CD4-positive, CD25-positive, alpha-beta regulatory T cell (primary cell): ENCODE measurements around the gene LPXN. TPM values are rescaled to one million over a fixed set of nuclear protein-coding genes. Genes with fewer than 3 reads are reported as not detected.

Source experiments
- ATAC-seq, 2 donors: fragments of 150-1000 bp; cut with Tn5 transposase; one replicate each; pipeline ENCODE4 v1.10.0; 2021; ENCODE audit warnings: low read depth in 2 of 2, moderate number of reproducible peaks in 2 of 2, moderate library complexity in 1 of 2
- DNase-seq, 3 donors: peaks; one replicate each; pipeline versions ENCODE4 v3.0.0 to v3.0.0-alpha.2; 2012 to 2022; ENCODE audit warnings: mixed read lengths in 1 of 3
- H3K27ac ChIP-seq: one replicate; pipeline ENCODE4 v1.7.0; 2013; ENCODE audit warnings: mild to moderate bottlenecking, low read length; ENCODE audit not compliant: insufficient read depth, poor library complexity, severe bottlenecking
- H3K27me3 ChIP-seq: one replicate; pipeline ENCODE4 v1.7.0; 2013; ENCODE audit warnings: low read length; ENCODE audit not compliant: control insufficient read depth, insufficient read depth
- H3K36me3 ChIP-seq: one replicate; pipeline ENCODE4 v1.7.0; 2013; ENCODE audit warnings: mild to moderate bottlenecking, low read length, moderate library complexity; ENCODE audit not compliant: control insufficient read depth, insufficient read depth
- H3K4me1 ChIP-seq: 2 replicates; pipeline ENCODE4 v1.7.0; 2013; ENCODE audit warnings: mild to moderate bottlenecking, low read length; ENCODE audit not compliant: insufficient read depth, control insufficient read depth, poor library complexity, severe bottlenecking
- H3K4me3 ChIP-seq: one replicate; pipeline ENCODE4 v1.7.0; 2013; ENCODE audit warnings: low read depth, mild to moderate bottlenecking, low read length, moderate library complexity
- H3K9me3 ChIP-seq, 2 experiments: 1 replicate in 1 of 2; 2 replicates in 1 of 2; pipeline ENCODE4 v1.7.0; 2013; ENCODE audit warnings: low read length in 2 of 2, mild to moderate bottlenecking in 1 of 2, moderate library complexity in 1 of 2; ENCODE audit not compliant: control insufficient read depth in 2 of 2
- H3K27ac Mint-ChIP-seq, 3 donors: one replicate each; pipeline ENCODE4 v1.8.0; 2020 to 2022; ENCODE audit warnings: mild to moderate bottlenecking in 3 of 3, mixed read lengths in 3 of 3, moderate library complexity in 2 of 3
- H3K27me3 Mint-ChIP-seq: one replicate; pipeline ENCODE4 v1.8.0; 2022; ENCODE audit warnings: mild to moderate bottlenecking, mixed read lengths
- H3K36me3 Mint-ChIP-seq: one replicate; pipeline ENCODE4 v1.8.0; 2020; ENCODE audit warnings: mixed read lengths
- H3K4me1 Mint-ChIP-seq, 4 donors: one replicate each; pipeline ENCODE4 v1.8.0; 2020 to 2022; ENCODE audit warnings: mixed read lengths in 4 of 4, mild to moderate bottlenecking in 1 of 4
- H3K4me3 Mint-ChIP-seq, 4 donors: one replicate each; pipeline ENCODE4 v1.8.0; 2020 to 2022; ENCODE audit warnings: mild to moderate bottlenecking in 4 of 4, mixed read lengths in 4 of 4, moderate library complexity in 3 of 4
- H3K9me3 Mint-ChIP-seq, 7 donors: one replicate each; pipeline ENCODE4 v1.8.0; 2020 to 2022; ENCODE audit warnings: mixed read lengths in 7 of 7, mild to moderate bottlenecking in 3 of 7, moderate library complexity in 2 of 7
- polyA plus RNA-seq, 4 donors: library from polyadenylated mRNA; unstranded; fragments of 300-500 nt; fragmentation: Illumina TruSeq; gene quantifications; one replicate each; pipeline ENCODE4 v1.2.3, GENCODE V29; 2021
- total RNA-seq: library from RNA; stranded (reverse); gene quantifications from one replicate; pipeline ENCODE4 v1.2.3, GENCODE V29; 2022

The LPXN gene
- total and polyA plus RNA-seq, 5 donors from 2014 or later = 101 to 314 (median 263) TPM

DNA sequence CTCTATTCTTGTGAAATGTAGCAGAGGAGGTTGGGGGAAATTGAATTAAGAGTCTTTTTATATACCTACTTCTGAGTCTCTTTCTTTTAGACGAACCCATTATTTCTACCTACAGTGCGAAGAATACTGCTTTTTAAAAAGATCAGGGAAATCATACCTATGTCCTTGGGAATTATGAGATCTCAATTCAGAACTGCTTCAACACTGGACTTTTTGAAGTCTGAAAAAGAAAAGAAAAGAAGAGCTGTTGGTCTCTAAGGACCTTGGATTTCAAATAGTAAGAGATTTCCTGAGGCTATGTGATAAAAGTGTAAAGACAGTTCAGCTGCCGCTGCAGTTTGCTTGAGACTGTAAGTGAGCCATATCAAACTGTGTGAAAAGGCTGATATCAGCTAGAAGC lies 64.0 kb downstream of the LPXN start:
- no peak overlapping the region for H3K4me3 Mint-ChIP-seq
- H3K9me3 ChIP-seq = no peaks in the 10 kb centered on the region
- peaks cover 0 to 3% (median 0%) of the 10 kb centered on the region in 4 donors for H3K4me1 Mint-ChIP-seq
- no peaks in the 10 kb centered on the region for H3K9me3 Mint-ChIP-seq
- no peaks in the 10 kb centered on the region for H3K27me3 ChIP-seq
- peaks cover 13% of the 10 kb centered on the region for H3K36me3 Mint-ChIP-seq
- no peak overlapping the region for H3K4me3 ChIP-seq
- H3K36me3 ChIP-seq = no peaks in the 10 kb centered on the region
- H3K27ac ChIP-seq = no peak overlapping the region
- DNase-seq (no peak), ATAC-seq (no peak)
- no peaks in the 10 kb centered on the region for H3K4me1 ChIP-seq
- no peaks in the 10 kb centered on the region for H3K27me3 Mint-ChIP-seq
- H3K27ac Mint-ChIP-seq = no peak overlapping the region

DNA sequence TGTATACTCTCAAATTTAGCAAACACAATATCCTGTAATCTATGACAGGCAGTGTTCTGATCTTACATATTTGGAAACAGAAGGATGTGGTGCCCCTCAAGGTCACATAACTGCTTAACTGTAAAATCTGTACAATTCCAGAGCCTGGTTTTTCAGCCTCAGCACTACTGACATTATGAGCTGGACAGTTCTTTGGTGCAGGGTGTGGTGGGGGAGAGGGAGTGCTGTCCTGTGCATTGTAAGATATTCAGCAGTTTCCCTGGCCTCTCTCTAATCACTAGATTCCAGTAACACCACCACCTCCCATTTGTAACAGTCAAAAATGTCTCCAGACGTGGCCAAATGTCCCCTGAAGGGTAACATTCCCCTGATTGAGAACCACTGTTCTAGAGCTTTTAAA lies 65.9 kb downstream of the LPXN start:
- Histone ChIP-seq H3K4me1 (no peaks in the 10 kb centered on the region), H3K9me3 (no peaks in the 10 kb centered on the region), H3K4me3 (no peak overlapping the region), H3K36me3 (no peaks in the 10 kb centered on the region), H3K27me3 (no peaks in the 10 kb centered on the region), H3K27ac (no peak overlapping the region)
- H3K9me3 Mint-ChIP-seq = no peaks in the 10 kb centered on the region
- H3K36me3 Mint-ChIP-seq = peaks cover 18% of the 10 kb centered on the region
- no peak overlapping the region for H3K4me3 Mint-ChIP-seq
- ATAC-seq = no peak
- H3K27me3 Mint-ChIP-seq = no peaks in the 10 kb centered on the region
- peaks cover 0 to 3% (median 0%) of the 10 kb centered on the region in 4 donors for H3K4me1 Mint-ChIP-seq
- no peak overlapping the region for H3K27ac Mint-ChIP-seq
- no peak for DNase-seq

DNA sequence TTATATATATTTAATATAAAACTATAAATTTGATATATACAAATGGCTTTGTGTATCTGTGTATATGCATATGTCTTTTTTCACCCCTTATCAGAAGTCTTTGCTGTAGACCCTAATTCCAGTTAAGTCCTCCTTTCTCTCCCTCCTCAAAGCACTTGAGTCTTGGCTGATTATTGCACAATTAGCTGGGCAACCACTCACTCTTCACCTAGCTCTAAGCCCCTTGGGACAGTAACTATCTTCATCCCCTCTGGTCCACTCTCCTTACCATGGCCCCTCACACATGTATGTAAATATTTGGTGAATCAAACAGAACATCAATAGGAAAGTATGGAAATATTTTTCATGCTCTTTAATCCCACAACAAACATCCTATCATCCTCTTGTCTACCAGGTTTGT lies 66.8 kb downstream of the LPXN start:
- H3K27me3 ChIP-seq = no peaks in the 10 kb centered on the region
- no peaks in the 10 kb centered on the region for H3K4me1 Mint-ChIP-seq
- H3K27me3 Mint-ChIP-seq = no peaks in the 10 kb centered on the region
- no peak overlapping the region for H3K27ac ChIP-seq
- no peak overlapping the region for H3K4me3 ChIP-seq
- H3K9me3 Mint-ChIP-seq = no peaks in the 10 kb centered on the region
- no peaks in the 10 kb centered on the region for H3K4me1 ChIP-seq
- DNase-seq (no peak), ATAC-seq (no peak)
- no peak overlapping the region for H3K27ac Mint-ChIP-seq
- no peaks in the 10 kb centered on the region for H3K9me3 ChIP-seq
- H3K36me3 ChIP-seq = no peaks in the 10 kb centered on the region
- H3K4me3 Mint-ChIP-seq = no peak overlapping the region
- peaks cover 18% of the 10 kb centered on the region for H3K36me3 Mint-ChIP-seq

DNA sequence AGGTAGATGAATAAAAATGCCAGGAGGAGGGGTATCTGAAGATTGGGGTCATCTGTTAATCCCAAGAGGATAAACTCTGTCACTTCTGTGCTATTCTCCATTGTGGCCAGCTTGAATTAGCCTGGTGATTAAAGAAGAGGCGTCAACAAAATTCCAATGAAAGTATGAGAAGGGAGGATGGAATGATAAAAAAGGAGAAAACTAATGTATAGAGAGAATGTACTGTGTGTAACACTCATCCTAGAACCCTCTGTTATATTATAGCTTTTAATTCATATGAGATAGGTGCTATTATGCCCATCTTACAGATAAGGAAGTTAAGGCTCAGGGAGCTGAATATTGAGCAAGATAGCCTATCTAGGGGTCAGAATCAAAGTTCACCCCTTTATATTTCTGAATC lies 67.7 kb downstream of the LPXN start, which contains the start of gene OR5B21:
Gene OR5B21, minus strand, starts transcription at position 101 of the 400 bp plus-strand sequence. Its CDS starts 0 bp downstream, at position 101.
- no peaks in the 10 kb centered on the region for H3K9me3 Mint-ChIP-seq
- Histone ChIP-seq H3K9me3 (no peaks in the 10 kb centered on the region), H3K27ac (no peak within 1 kb of the TSS), H3K4me1 (no peaks in the 10 kb centered on the region), H3K36me3 (no peaks in the 10 kb centered on the region), H3K4me3 (no peak within 1 kb of the TSS), H3K27me3 (no peaks in the 10 kb centered on the region)
- H3K27ac Mint-ChIP-seq = no peak within 1 kb of the TSS
- no peak for ATAC-seq
- no peaks in the 10 kb centered on the region for H3K27me3 Mint-ChIP-seq
- H3K4me1 Mint-ChIP-seq = no peaks in the 10 kb centered on the region
- no peak for DNase-seq
- no peak within 1 kb of the TSS for H3K4me3 Mint-ChIP-seq
- peaks cover 23% of the 10 kb centered on the region for H3K36me3 Mint-ChIP-seq

DNA sequence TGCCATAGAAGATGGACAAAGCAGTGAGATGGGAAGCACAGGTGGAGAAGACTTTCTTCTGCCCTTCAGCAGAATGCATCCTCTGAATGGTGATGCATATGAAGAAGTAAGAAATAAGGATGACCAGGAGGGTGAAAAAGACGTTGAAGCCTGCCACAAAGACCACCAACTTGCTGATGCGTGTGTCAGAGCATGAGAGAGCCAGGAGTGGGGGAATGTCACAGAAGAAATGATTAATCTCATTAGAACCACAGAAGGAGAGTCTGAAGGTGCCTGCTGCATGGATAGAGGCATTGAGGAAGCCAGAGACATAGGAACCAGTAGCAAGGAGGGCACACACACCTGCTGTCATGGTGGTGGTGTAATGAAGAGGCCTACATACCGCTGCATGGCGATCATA lies 68.3 kb downstream of the LPXN start:
- Mint-ChIP-seq H3K27me3 (no peaks in the 10 kb centered on the region), H3K27ac (no peak overlapping the region), H3K36me3 (peaks cover 24% of the 10 kb centered on the region), H3K9me3 (no peaks in the 10 kb centered on the region), H3K4me3 (no peak overlapping the region), H3K4me1 (no peaks in the 10 kb centered on the region)
- Histone ChIP-seq H3K27ac (no peak overlapping the region), H3K9me3 (no peaks in the 10 kb centered on the region), H3K4me3 (no peak overlapping the region), H3K4me1 (no peaks in the 10 kb centered on the region), H3K27me3 (no peaks in the 10 kb centered on the region), H3K36me3 (no peaks in the 10 kb centered on the region)
- ATAC-seq (no peak), DNase-seq (no peak)

DNA sequence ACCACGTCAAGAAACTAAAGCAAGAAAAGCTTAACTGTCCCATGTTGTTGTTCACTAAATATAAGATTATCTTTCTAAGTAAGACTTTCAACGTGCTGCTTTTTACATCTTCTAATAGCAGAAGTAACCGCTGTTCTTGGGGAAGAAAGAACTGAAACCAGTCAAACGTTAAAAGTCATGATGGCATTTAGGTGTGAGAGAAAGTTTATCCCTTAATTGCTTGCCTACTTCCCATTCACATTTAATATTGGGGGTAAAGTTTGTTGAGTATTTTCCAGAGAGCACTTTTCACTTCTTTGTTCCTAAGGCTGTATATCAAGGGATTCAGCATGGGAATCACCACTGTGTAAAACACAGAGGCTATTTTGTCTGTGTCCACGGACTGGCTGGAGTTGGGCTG lies 68.7 kb downstream of the LPXN start:
- Mint-ChIP-seq H3K27ac (no peak overlapping the region), H3K27me3 (no peaks in the 10 kb centered on the region), H3K4me3 (no peak overlapping the region), H3K4me1 (no peaks in the 10 kb centered on the region), H3K9me3 (no peaks in the 10 kb centered on the region), H3K36me3 (peaks cover 24% of the 10 kb centered on the region)
- Histone ChIP-seq H3K4me1 (no peaks in the 10 kb centered on the region), H3K36me3 (no peaks in the 10 kb centered on the region), H3K27me3 (no peaks in the 10 kb centered on the region), H3K9me3 (no peaks in the 10 kb centered on the region), H3K4me3 (no peak overlapping the region), H3K27ac (no peak overlapping the region)
- ATAC-seq (no peak), DNase-seq (no peak)

DNA sequence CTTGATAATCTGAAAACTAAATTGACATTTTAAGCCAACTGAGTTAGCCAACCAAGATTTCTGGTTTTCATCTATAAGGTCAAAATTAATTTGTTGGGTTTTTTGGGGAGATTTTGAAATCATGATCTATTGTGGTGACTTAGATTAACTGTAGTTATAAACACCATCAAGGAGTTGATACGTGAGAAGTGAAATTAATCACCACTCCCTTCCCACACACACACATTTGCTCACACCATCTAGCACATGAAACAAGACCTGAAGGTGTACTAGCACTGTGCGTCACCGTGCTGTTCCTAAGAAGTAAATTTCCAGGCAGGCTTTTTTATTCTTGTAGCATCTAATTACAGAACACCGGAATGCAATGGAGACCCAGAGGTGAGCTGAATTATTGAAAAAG lies 69.8 kb downstream of the LPXN start:
- Mint-ChIP-seq H3K36me3 (peaks cover 24% of the 10 kb centered on the region), H3K4me3 (no peak overlapping the region), H3K27me3 (no peaks in the 10 kb centered on the region), H3K27ac (no peak overlapping the region), H3K9me3 (no peaks in the 10 kb centered on the region), H3K4me1 (no peaks in the 10 kb centered on the region)
- Histone ChIP-seq H3K9me3 (no peaks in the 10 kb centered on the region), H3K36me3 (no peaks in the 10 kb centered on the region), H3K27me3 (no peaks in the 10 kb centered on the region), H3K4me3 (no peak overlapping the region), H3K4me1 (no peaks in the 10 kb centered on the region), H3K27ac (no peak overlapping the region)
- no peak for DNase-seq
- no peak for ATAC-seq

DNA sequence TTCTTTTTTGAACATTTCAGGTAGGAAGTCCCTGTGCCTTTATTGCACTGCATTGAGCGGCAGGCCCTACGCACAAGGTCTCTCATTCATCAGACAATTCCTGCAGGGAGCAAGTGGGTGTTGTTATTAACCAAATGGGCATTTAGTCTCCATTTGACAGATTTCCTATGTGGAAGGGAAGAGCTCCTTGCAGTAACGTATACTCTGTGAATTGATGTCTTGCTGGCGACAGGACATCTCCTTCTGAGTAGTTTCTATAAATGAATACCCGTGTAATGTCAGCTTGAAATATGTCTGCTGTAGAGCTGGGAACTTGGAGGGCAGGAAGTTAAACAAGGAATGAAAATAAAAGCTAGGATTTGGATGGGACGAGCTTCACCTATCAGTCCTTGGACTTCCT lies 71.4 kb downstream of the LPXN start:
- peaks cover 24% of the 10 kb centered on the region for H3K36me3 Mint-ChIP-seq
- DNase-seq (no peak), ATAC-seq (no peak)
- Histone ChIP-seq H3K27me3 (no peaks in the 10 kb centered on the region), H3K27ac (no peak overlapping the region), H3K4me1 (no peaks in the 10 kb centered on the region), H3K36me3 (no peaks in the 10 kb centered on the region), H3K4me3 (no peak overlapping the region), H3K9me3 (no peaks in the 10 kb centered on the region)
- peaks cover 0 to under 1% (median 0%) of the 10 kb centered on the region in 4 donors for H3K4me1 Mint-ChIP-seq
- no peaks in the 10 kb centered on the region for H3K27me3 Mint-ChIP-seq
- H3K9me3 Mint-ChIP-seq = no peaks in the 10 kb centered on the region
- H3K27ac Mint-ChIP-seq = no peak overlapping the region
- no peak overlapping the region for H3K4me3 Mint-ChIP-seq
